Esophagus (tissue), 2 donors: ENCODE data around the gene UBE2M. TPM values are rescaled to one million over a fixed set of nuclear protein-coding genes. Genes with fewer than 3 reads are reported as not detected.
A peak's percentile ranks its signal among the peaks of the same experiment; 100 is the strongest.

ENCODE experiments used
- H3K27ac ChIP-seq, 2 donors: one replicate each; pipeline ENCODE4 v1.5.1; 2013; ENCODE audit warnings: low read depth in 2 of 2, mild to moderate bottlenecking in 2 of 2, inconsistent platforms in 1 of 2, low read length in 1 of 2, moderate library complexity in 1 of 2
- H3K27me3 ChIP-seq, 2 donors: one replicate each; pipeline ENCODE4 v1.6.1; 2013; ENCODE audit warnings: low read length in 2 of 2, control low read depth in 1 of 2, mild to moderate bottlenecking in 1 of 2; ENCODE audit not compliant: insufficient read depth in 2 of 2, control insufficient read depth in 1 of 2
- H3K36me3 ChIP-seq, 2 donors: one replicate each; pipeline ENCODE4 v1.6.1; 2013; ENCODE audit warnings: low read length in 1 of 2; ENCODE audit not compliant: control insufficient read depth in 2 of 2, insufficient read depth in 2 of 2
- H3K4me1 ChIP-seq, 2 donors: one replicate each; pipeline ENCODE4 v1.6.1; 2013; ENCODE audit warnings: low read length in 1 of 2; ENCODE audit not compliant: control insufficient read depth in 2 of 2, insufficient read depth in 2 of 2
- H3K4me3 ChIP-seq, 2 donors: one replicate each; pipeline ENCODE4 v1.5.1; 2013; ENCODE audit warnings: low read length in 2 of 2, mild to moderate bottlenecking in 2 of 2, low read depth in 1 of 2, moderate library complexity in 1 of 2
- H3K9me3 ChIP-seq, 2 donors: one replicate each; pipeline ENCODE4 v1.6.1; 2013; ENCODE audit warnings: mild to moderate bottlenecking in 2 of 2, low read depth in 1 of 2, low read length in 1 of 2, moderate library complexity in 1 of 2; ENCODE audit not compliant: control insufficient read depth in 2 of 2, insufficient read depth in 1 of 2
- WGBS, 2 donors: extraction: QIAGEN DNeasy Blood & Tissue Kit; methylation state at CpG; one replicate each; pipeline ENCODE4 v1.1.7; 2013; 5-methylcytosine and 5-hydroxymethylcytosine counted together
- polyA plus RNA-seq, 2 donors: library from polyadenylated mRNA; stranded (reverse); fragments of 200-250 nt; gene quantifications; one replicate each; pipeline ENCODE4 v1.2.3, GENCODE V29; 2013
- donor health status: healthy with polysubstance abuse.
- donor health status: Bipolar disorder and iron deficiency.

Gene UBE2M
- polyA plus RNA-seq, 2 donors: 22.7 to 41.4 TPM

GRCh38 chr19:58519355-58520256 lies 38.8 kb downstream of the UBE2M start, which contains the start of gene ZBTB45:
Gene ZBTB45, minus strand, starts transcription at chr19:58519810. Its CDS starts 2,137 bp downstream, at chr19:58517673.
- Histone ChIP-seq H3K9me3 (no peaks in the 10 kb centered on the region), H3K4me3 (peak within 1 kb of the TSS; percentile 72 to 92), H3K36me3 (peaks cover 0 to 16% of the 10 kb centered on the region in 2 donors), H3K4me1 (peaks cover 14 to 19% of the 10 kb centered on the region in 2 donors), H3K27me3 (no peaks in the 10 kb centered on the region), H3K27ac (peak within 1 kb of the TSS; percentile 99)
- WGBS, 2 donors: 0 to 1% methylated on average over 86 to 87 of the region's 87 CpGs

GRCh38 chr19:58519087-58519354 lies 39.4 kb downstream of the UBE2M start:
- H3K9me3 ChIP-seq: no peaks in the 10 kb centered on the region
- no peaks in the 10 kb centered on the region for H3K27me3 ChIP-seq
- 0 to 1% methylated on average over 14 of the region's 14 CpGs for WGBS, 2 donors
- peaks cover 17 to 23% of the 10 kb centered on the region in 2 donors for H3K4me1 ChIP-seq
- H3K4me3 ChIP-seq: peak overlapping the region; percentile 72 to 92
- peak overlapping the region; percentile 99 for H3K27ac ChIP-seq
- peaks cover 0 to 16% of the 10 kb centered on the region in 2 donors for H3K36me3 ChIP-seq

GRCh38 chr19:58518256-58519086 lies 39.9 kb downstream of the UBE2M start:
- H3K9me3 ChIP-seq: no peaks in the 10 kb centered on the region
- H3K36me3 ChIP-seq: peaks cover 0 to 16% of the 10 kb centered on the region in 2 donors
- 6 to 10% methylated on average over 22 of the region's 22 CpGs for WGBS, 2 donors
- no peaks in the 10 kb centered on the region for H3K27me3 ChIP-seq
- H3K4me1 ChIP-seq: peaks cover 17 to 28% of the 10 kb centered on the region in 2 donors
- peak overlapping the region; percentile 72 to 92 for H3K4me3 ChIP-seq
- peak overlapping the region; percentile 99 for H3K27ac ChIP-seq

- peak overlapping the region; percentile 99 for H3K27ac ChIP-seq
- WGBS, 2 donors: 89 to 93% methylated on average over 64 to 65 of the region's 65 CpGs
- peaks cover 0 to 16% of the 10 kb centered on the region in 2 donors for H3K36me3 ChIP-seq
- H3K9me3 ChIP-seq: no peaks in the 10 kb centered on the region
- peaks cover 17 to 34% of the 10 kb centered on the region in 2 donors for H3K4me1 ChIP-seq
- H3K27me3 ChIP-seq: no peaks in the 10 kb centered on the region
- H3K4me3 ChIP-seq: no peak overlapping the region
Observed at GRCh38 chr19:58516964-58517833, 41.2 kb downstream of the UBE2M start.

GRCh38 chr19:58516246-58516836 lies 42.1 kb downstream of the UBE2M start:
- Histone ChIP-seq H3K4me3 (no peak overlapping the region), H3K4me1 (peaks cover 17 to 35% of the 10 kb centered on the region in 2 donors)
- WGBS, 2 donors: 87 to 90% methylated on average over 25 of the region's 25 CpGs

GRCh38 chr19:58515259-58515658 lies 43.2 kb downstream of the UBE2M start:
- H3K27me3 ChIP-seq: no peaks in the 10 kb centered on the region
- peaks cover 17 to 35% of the 10 kb centered on the region in 2 donors for H3K4me1 ChIP-seq
- H3K4me3 ChIP-seq: no peak overlapping the region
- peaks cover 0 to 16% of the 10 kb centered on the region in 2 donors for H3K36me3 ChIP-seq
- no peak overlapping the region for H3K27ac ChIP-seq
- WGBS, 2 donors: 91 to 93% methylated on average over 2 of the region's 2 CpGs
- no peaks in the 10 kb centered on the region for H3K9me3 ChIP-seq

More at GRCh38 chr19:58516246-58516836, 42.1 kb downstream of the UBE2M start:
- Histone ChIP-seq H3K9me3 (no peaks in the 10 kb centered on the region), H3K36me3 (peaks cover 0 to 16% of the 10 kb centered on the region in 2 donors), H3K27ac (no peak overlapping the region), H3K27me3 (no peaks in the 10 kb centered on the region)

GRCh38 chr19:58514564-58515022 lies 43.8 kb downstream of the UBE2M start:
- H3K9me3 ChIP-seq: no peaks in the 10 kb centered on the region
- H3K27ac ChIP-seq: peak overlapping the region in 1 of 2 donors; percentile 54
- no peaks in the 10 kb centered on the region for H3K27me3 ChIP-seq
- H3K4me3 ChIP-seq: peak overlapping the region; percentile 28 to 48
- peaks cover 17 to 35% of the 10 kb centered on the region in 2 donors for H3K4me1 ChIP-seq
- 65 to 66% methylated on average over 3 of the region's 3 CpGs for WGBS, 2 donors
- H3K36me3 ChIP-seq: peaks cover 0 to 16% of the 10 kb centered on the region in 2 donors

GRCh38 chr19:58513694-58514563 lies 44.5 kb downstream of the UBE2M start:
- H3K4me3 ChIP-seq: peak overlapping the region; percentile 28 to 48
- WGBS, 2 donors: 7 to 9% methylated on average over 60 to 66 of the region's 66 CpGs
- H3K4me1 ChIP-seq: peaks cover 17 to 36% of the 10 kb centered on the region in 2 donors
- peak overlapping the region; percentile 49 to 75 for H3K27ac ChIP-seq
- no peaks in the 10 kb centered on the region for H3K27me3 ChIP-seq
- no peaks in the 10 kb centered on the region for H3K9me3 ChIP-seq
- H3K36me3 ChIP-seq: peaks cover 0 to 16% of the 10 kb centered on the region in 2 donors
